Measurements from ENCODE around the gene FAM50A.

- TF ChIP-seq CTCF (conservative IDR thresholded peaks at IDR 0.05 in 1 of 2, IDR thresholded peaks at IDR 0.05 in 1 of 2; ENCODE audit: low read depth in 1 of 2, low read length in 2 of 2) (no peak), EZH2 (IDR thresholded peaks at IDR 0.05; ENCODE audit: low read length, missing control alignments) (no peak)
Observed at GRCh38 chrX:154470914-154471568, 27.1 kb downstream of the FAM50A start.

Measured in fibroblast of lung (primary cell).